IMR-90 (cell line): ENCODE results near the gene MMP20. TPM values are rescaled to one million over a fixed set of nuclear protein-coding genes. Genes with fewer than 3 reads are reported as not detected.

Experiments used
- ATAC-seq: fragments of 200-7000 bp; cut with Tn5 transposase; 2 replicates; pipeline ENCODE4 v1.9.1; 2020; ENCODE audit warnings: low read depth, mild to moderate bottlenecking, moderate library complexity
- BruUV-seq: library from RNA; stranded (reverse); fragments of 400-500 nt; replicated peaks from 2 replicates; lab custom pipeline; 2021; lab: Mats Ljungman, UMichigan
- CTCF ChIA-PET: fragments of 300-600 bp; formaldehyde crosslinking; extraction: SDS; loops from one replicate; lab custom pipeline; 2021; ENCODE audit warnings: antibody characterized with exemption; lab: Yijun Ruan, JAX
- POLR2A ChIA-PET: fragments of 300-600 bp; sonication (Branson Sonifier 250); formaldehyde crosslinking; loops from one replicate; lab custom pipeline; 2022; ENCODE audit warnings: antibody characterized with exemption; ENCODE audit not compliant: unreplicated experiment; lab: Charles Lee
- DNase-seq: peaks from one replicate; pipeline ENCODE4 v3.0.0; 2013
- H2AFZ ChIP-seq: replicated peaks from 2 replicates; pipeline ENCODE3; 2013; ENCODE audit warnings: low read length, mild to moderate bottlenecking; ENCODE audit not compliant: poor library complexity
- H2AK5ac ChIP-seq: 2 replicates; pipeline ENCODE4 v1.6.1; 2013; ENCODE audit warnings: low read depth, low read length, inconsistent platforms
- H2AK9ac ChIP-seq: replicated peaks from 2 replicates; pipeline ENCODE3; 2013; ENCODE audit warnings: mild to moderate bottlenecking, low read depth, low read length, moderate library complexity; ENCODE audit not compliant: poor library complexity
- H2BK120ac ChIP-seq: 2 replicates; pipeline ENCODE4 v1.6.1; 2013; ENCODE audit warnings: low read depth, low read length, inconsistent platforms
- H2BK15ac ChIP-seq: 3 replicates; pipeline ENCODE4 v1.6.1; 2013; ENCODE audit warnings: low read depth, low read length, inconsistent platforms
- H2BK20ac ChIP-seq: 2 replicates; pipeline ENCODE4 v1.6.1; 2013; ENCODE audit warnings: low read depth, mild to moderate bottlenecking, inconsistent platforms, low read length, moderate library complexity
- H2BK5ac ChIP-seq: 2 replicates; pipeline ENCODE4 v1.6.1; 2013; ENCODE audit warnings: mild to moderate bottlenecking, low read depth, low read length, inconsistent platforms; ENCODE audit not compliant: poor library complexity, severe bottlenecking
- H3K14ac ChIP-seq: replicated peaks from 2 replicates; pipeline ENCODE4 v1.6.1; 2013; ENCODE audit warnings: low read depth, low read length, inconsistent platforms
- H3K18ac ChIP-seq: 2 replicates; pipeline ENCODE4 v1.6.1; 2013; ENCODE audit warnings: low read depth, low read length, control low read depth
- H3K23ac ChIP-seq: 2 replicates; pipeline ENCODE4 v1.6.1; 2013; ENCODE audit warnings: low read depth, low read length, inconsistent platforms
- H3K27ac ChIP-seq: 2 replicates; pipeline ENCODE4 v1.5.1; 2013; ENCODE audit warnings: mild to moderate bottlenecking, control low read depth, low read length; ENCODE audit not compliant: insufficient read depth
- H3K27me3 ChIP-seq: 2 replicates; pipeline ENCODE4 v1.6.1; 2013; ENCODE audit warnings: low read length; ENCODE audit not compliant: control insufficient read depth, insufficient read depth
- H3K36me3 ChIP-seq: 2 replicates; pipeline ENCODE4 v1.6.1; 2013; ENCODE audit warnings: low read length, mixed read lengths; ENCODE audit not compliant: control insufficient read depth, insufficient read depth
- H3K4ac ChIP-seq: 2 replicates; pipeline ENCODE4 v1.6.1; 2013; ENCODE audit warnings: low read depth, low read length, inconsistent platforms
- H3K4me1 ChIP-seq: 2 replicates; pipeline ENCODE4 v1.6.1; 2013; ENCODE audit warnings: low read length, mixed read lengths; ENCODE audit not compliant: control insufficient read depth, insufficient read depth
- H3K4me2 ChIP-seq: 2 replicates; pipeline ENCODE4 v1.6.1; 2013; ENCODE audit warnings: low read depth, mild to moderate bottlenecking, control low read depth, low read length, moderate library complexity
- H3K4me3 ChIP-seq: 2 replicates; pipeline ENCODE4 v1.5.1; 2013; ENCODE audit warnings: low read depth, mild to moderate bottlenecking, control low read depth, low read length, moderate library complexity; ENCODE audit not compliant: insufficient read depth
- H3K56ac ChIP-seq: 2 replicates; pipeline ENCODE4 v1.6.1; 2013; ENCODE audit warnings: low read length, inconsistent platforms; ENCODE audit not compliant: insufficient read depth; ENCODE audit errors: extremely low read depth
- H3K79me1 ChIP-seq, 2 experiments: 2 replicates each; pipeline ENCODE4 v1.6.1; 2013; ENCODE audit warnings: low read length in 2 of 2, inconsistent platforms in 1 of 2, low read depth in 1 of 2
- H3K9ac ChIP-seq: 2 replicates; pipeline ENCODE4 v1.6.1; 2013; ENCODE audit warnings: low read depth, low read length, control low read depth
- H3K9me1 ChIP-seq: 2 replicates; pipeline ENCODE4 v1.6.1; 2013; ENCODE audit warnings: low read length, inconsistent platforms; ENCODE audit not compliant: insufficient read depth
- H3K9me3 ChIP-seq: 2 replicates; pipeline ENCODE4 v1.6.1; 2013; ENCODE audit warnings: low read length; ENCODE audit not compliant: control insufficient read depth, insufficient read depth
- H4K20me1 ChIP-seq: 2 replicates; pipeline ENCODE4 v1.6.1; 2013; ENCODE audit warnings: low read length, inconsistent platforms; ENCODE audit not compliant: insufficient read depth
- H4K5ac ChIP-seq: 2 replicates; pipeline ENCODE4 v1.6.1; 2013; ENCODE audit warnings: mild to moderate bottlenecking, low read depth, low read length, control low read depth
- H4K8ac ChIP-seq, 2 experiments: 2 replicates each; pipeline ENCODE4 v1.6.1; 2013; ENCODE audit warnings: low read depth in 2 of 2, low read length in 2 of 2, control low read depth in 1 of 2, inconsistent platforms in 1 of 2
- H4K91ac ChIP-seq: 2 replicates; pipeline ENCODE4 v1.6.1; 2013; ENCODE audit warnings: low read depth, low read length, inconsistent platforms; ENCODE audit not compliant: insufficient read depth
- CEBPB ChIP-seq: IDR thresholded peaks from 2 replicates; pipeline ENCODE4 v1.6.1; 2012; ENCODE audit warnings: low read depth, low read length, improper control_type of control experiment
- CHD1 ChIP-seq: IDR thresholded peaks from 2 replicates; pipeline ENCODE4 v1.6.1; 2012; ENCODE audit warnings: low read depth, low read length, improper control_type of control experiment
- MAFK ChIP-seq: IDR thresholded peaks from 2 replicates; pipeline ENCODE4 v1.6.1; 2012; ENCODE audit warnings: low read depth, low read length, improper control_type of control experiment
- MAZ ChIP-seq: IDR thresholded peaks from 2 replicates; pipeline ENCODE4 v1.6.1; 2012; ENCODE audit warnings: low read depth, mild to moderate bottlenecking, low read length, improper control_type of control experiment, moderate library complexity, borderline replicate concordance
- NFE2L2 ChIP-seq: fragments of 150-350 bp; IDR thresholded peaks from 2 replicates; pipeline ENCODE4 v1.6.1; 2016; ENCODE audit warnings: low read depth, mild to moderate bottlenecking, low read length
- POLR2A ChIP-seq: IDR thresholded peaks from 2 replicates; pipeline ENCODE4 v1.6.1; 2012; ENCODE audit warnings: mild to moderate bottlenecking, low read depth, low read length
- RAD21 ChIP-seq: IDR thresholded peaks from 2 replicates; pipeline ENCODE4 v1.6.1; 2012; ENCODE audit warnings: low read length, improper control_type of control experiment
- RCOR1 ChIP-seq: IDR thresholded peaks from 2 replicates; pipeline ENCODE4 v1.6.1; 2012; ENCODE audit warnings: mild to moderate bottlenecking, low read length, improper control_type of control experiment; ENCODE audit not compliant: insufficient replicate concordance
- USF2 ChIP-seq: fragments of 150-350 bp; IDR thresholded peaks from 2 replicates; pipeline ENCODE4 v1.6.1; 2017; ENCODE audit warnings: mild to moderate bottlenecking, antibody characterized with exemption, low read length, low read depth
- WGBS, 2 experiments: methylation state at CpG; one replicate each; pipeline versions ENCODE4 v1.1.5 to v1.1.7; 2013; ENCODE audit warnings: missing lambda C conversion rate in 2 of 2; ENCODE audit not compliant: insufficient read length in 1 of 2; ENCODE audit errors: extremely low coverage in 2 of 2; 5-methylcytosine and 5-hydroxymethylcytosine counted together
- dilution Hi-C: fragments of 300-500 bp; cut with HindIII; formaldehyde crosslinking; loops from one replicate; pipeline ENCODE4 v1.14.3; 2018; ENCODE audit warnings: low sequenced_read_pairs; ENCODE audit not compliant: unreplicated experiment
- in situ Hi-C: fragments of 300-500 bp; cut with MboI; formaldehyde crosslinking; loops from 3 replicates; pipeline ENCODE4 v1.14.3; 2019; ENCODE audit warnings: low sequenced_read_pairs, inconsistent platforms, mixed read lengths
- intact Hi-C: fragments of 100-400 bp; cut with micrococcal nuclease; formaldehyde crosslinking; loops from 2 replicates; pipeline ENCODE4 v1.10.0; 2022
- polyA plus RNA-seq, 3 experiments: library from polyadenylated mRNA; depleted of rRNA; stranded (reverse); fragments of >200 nt; gene quantifications; 2 replicates each; pipeline ENCODE4 v1.2.3, GENCODE V29; 2012; ENCODE audit warnings: low replicate concordance in 1 of 3
- total RNA-seq: library from RNA; depleted of rRNA; stranded (reverse); fragments of >200 nt; gene quantifications from 2 replicates; pipeline ENCODE4 v1.2.3, GENCODE V29; 2012

Gene MMP20
- total and polyA plus RNA-seq, 2 of the 4 experiments (the other 2 are of a cell fraction), result not detected

- Histone ChIP-seq H3K4me3 (no peak overlapping the region), H3K27ac (no peak overlapping the region), H3K23ac (peak overlapping the region; percentile 24; the same call in 1 of the 2 replicates), H3K18ac (no peak overlapping the region), H2BK120ac (peak overlapping the region; percentile 43), H2AK9ac (peak overlapping the region; percentile 44), H4K8ac (peak overlapping the region in 1 of 2 experiments; percentile 6; a peak in 1 of 4 replicates), H2BK15ac (0 out of 3 replicates have a peak overlapping the region, but pooled peaks have one; percentile 78), H4K20me1 (no peaks in the 10 kb centered on the region), H2BK20ac (no peak overlapping the region; the same call in 1 of the 2 replicates), H3K9ac (no peak overlapping the region), H3K27me3 (no peaks in the 10 kb centered on the region), H3K79me1 (no peaks in the 10 kb centered on the region), H3K9me3 (no peaks in the 10 kb centered on the region), H3K56ac (no peak overlapping the region), H3K9me1 (0 out of 2 replicates have a peak, but pooled peaks cover 3% of the 10 kb centered on the region), H3K14ac (peak overlapping the region; percentile 50; the same call in 1 of the 2 replicates), H4K5ac (no peak overlapping the region), H2AFZ (peak overlapping the region; percentile 75), H2BK5ac (no peak overlapping the region), H3K4me1 (peaks cover 5% of the 10 kb centered on the region; the same call in 1 of the 2 replicates), H2AK5ac (peak overlapping the region; percentile 50), H4K91ac (0 out of 2 replicates have a peak overlapping the region, but pooled peaks have one; percentile 23), H3K4ac (0 out of 2 replicates have a peak overlapping the region, but pooled peaks have one; percentile 16), H3K36me3 (no peaks in the 10 kb centered on the region), H3K4me2 (no peak overlapping the region)
- POLR2A ChIA-PET, result no interaction called here
- intact Hi-C loops (no loop called here), dilution Hi-C loops (no loop called here), in situ Hi-C loops (no loop called here)
- WGBS, 2 experiments, result 60% methylated on average over 1 of the region's 2 CpGs; no CpG with 5 or more reads in 1 of the 2 experiments
- no TSS peak for BruUV-seq
- no peak for DNase-seq
- ATAC-seq, result no peak
- CTCF ChIA-PET, result no interaction called here
- no peak for TF ChIP-seq USF2
- no peak for TF ChIP-seq CEBPB
- TF ChIP-seq NFE2L2, result no peak
- TF ChIP-seq MAFK, result no peak
- TF ChIP-seq RAD21, result no peak
- no peak for TF ChIP-seq RCOR1
- TF ChIP-seq CHD1, result no peak
- TF ChIP-seq POLR2A, result no peak
- TF ChIP-seq MAZ, result no peak
Observed at GRCh38 chr11:102552020-102552419, 73.1 kb downstream of the MMP20 start.
